B cell (primary cell): Measurements from ENCODE around the gene SLC44A1. TPM values are rescaled to one million over a fixed set of nuclear protein-coding genes. Genes with fewer than 3 reads are reported as not detected.

Source experiments
- ATAC-seq: fragments of 200-7000 bp; cut with Tn5 transposase; one replicate; pipeline ENCODE4 v1.10.0; 2021; ENCODE audit warnings: low read depth, mild to moderate bottlenecking, moderate number of reproducible peaks, moderate library complexity
- CTCF ChIA-PET: fragments of 350-600 bp; sonication (Branson Sonifier 250); formaldehyde crosslinking; loops from one replicate; lab custom pipeline; 2021; ENCODE audit warnings: antibody characterized with exemption, inconsistent platforms; lab: Charles Lee
- POLR2A ChIA-PET: fragments of 350-600 bp; sonication (Branson Sonifier 250); formaldehyde crosslinking; loops from one replicate; lab custom pipeline; 2021; ENCODE audit warnings: antibody characterized with exemption; lab: Charles Lee
- DNase-seq: peaks from one replicate; pipeline ENCODE4 v3.0.0; 2013
- H2AFZ ChIP-seq: 2 replicates; pipeline ENCODE4 v1.6.1; 2012; ENCODE audit warnings: mild to moderate bottlenecking, low read depth, low read length; ENCODE audit not compliant: insufficient read depth, poor library complexity, severe bottlenecking
- H3K27ac ChIP-seq, 2 donors: 1 replicate in 1 of 2; 2 replicates in 1 of 2; pipeline ENCODE4 v1.5.1; 2012 to 2013; ENCODE audit warnings: low read length in 2 of 2, mild to moderate bottlenecking in 2 of 2, moderate library complexity in 1 of 2
- H3K27me3 ChIP-seq, 4 experiments: fragments of 200-600 bp in 1 of 4; sonication (generic) in 1 of 4; replicated peaks in 1 of 4; 1 replicate in 2 of 4; 2 replicates in 2 of 4; pipeline versions ENCODE4 v1.6.1 to v1.7.0; 2013 to 2016; ENCODE audit warnings: low read length in 3 of 4, mild to moderate bottlenecking in 2 of 4, mixed read lengths in 1 of 4, moderate library complexity in 1 of 4; ENCODE audit not compliant: insufficient read depth in 4 of 4, control insufficient read depth in 3 of 4; ENCODE audit errors: control extremely low read depth in 1 of 4
- H3K36me3 ChIP-seq, 2 experiments: replicated peaks in 1 of 2; 1 replicate in 1 of 2; 2 replicates in 1 of 2; pipeline versions ENCODE4 v1.6.1 to v1.7.1; 2013; ENCODE audit warnings: low read length in 1 of 2; ENCODE audit not compliant: insufficient read depth in 2 of 2, control insufficient read depth in 1 of 2; ENCODE audit errors: control extremely low read depth in 1 of 2, extremely low read depth in 1 of 2
- H3K4me1 ChIP-seq, 2 donors: fragments of 200-600 bp in 1 of 2; sonication (generic) in 1 of 2; 1 replicate in 1 of 2; 2 replicates in 1 of 2; pipeline versions ENCODE4 v1.5.1 to v1.6.1; 2013 to 2017; ENCODE audit warnings: low read length in 2 of 2; ENCODE audit not compliant: control insufficient read depth in 2 of 2, insufficient read depth in 2 of 2
- H3K4me2 ChIP-seq: replicated peaks from 2 replicates; pipeline ENCODE3; 2012; ENCODE audit warnings: mild to moderate bottlenecking, low read depth, low read length; ENCODE audit not compliant: poor library complexity, severe bottlenecking
- H3K4me3 ChIP-seq, 5 experiments: fragments of 200-600 bp in 1 of 5; sonication (generic) in 1 of 5; 1 replicate in 3 of 5; 2 replicates in 2 of 5; pipeline versions ENCODE4 v1.5.1 to v1.7.0; 2011 to 2016; ENCODE audit warnings: low read length in 4 of 5, mild to moderate bottlenecking in 4 of 5, low read depth in 2 of 5, control low read depth in 1 of 5, moderate library complexity in 1 of 5; ENCODE audit not compliant: insufficient read depth in 1 of 5; ENCODE audit errors: control extremely low read depth in 1 of 5, extremely low read depth in 1 of 5
- H3K79me2 ChIP-seq: fragments of 200-600 bp; sonication (generic); one replicate; pipeline ENCODE4 v1.6.0; 2016; ENCODE audit warnings: low read length; ENCODE audit not compliant: control insufficient read depth, insufficient read depth
- H3K9ac ChIP-seq: fragments of 200-600 bp; sonication (generic); 2 replicates; pipeline ENCODE4 v1.6.1; 2017; ENCODE audit warnings: mild to moderate bottlenecking, low read length, moderate library complexity
- H3K9me3 ChIP-seq, 3 donors: one replicate each; pipeline versions ENCODE4 v1.6.1 to v1.7.1; 2013; ENCODE audit warnings: low read length in 2 of 3; ENCODE audit not compliant: control insufficient read depth in 2 of 3, insufficient read depth in 1 of 3; ENCODE audit errors: control extremely low read depth in 1 of 3
- H4K20me1 ChIP-seq: 2 replicates; pipeline ENCODE4 v1.6.0; 2012; ENCODE audit warnings: mild to moderate bottlenecking, low read length; ENCODE audit not compliant: insufficient read depth, control insufficient read depth, poor library complexity, severe bottlenecking
- H3K27ac Mint-ChIP-seq: one replicate; pipeline ENCODE4 v1.8.0; 2021; ENCODE audit warnings: mixed read lengths
- H3K27me3 Mint-ChIP-seq: one replicate; pipeline ENCODE4 v1.8.0; 2021; ENCODE audit warnings: mixed read lengths
- H3K4me1 Mint-ChIP-seq: one replicate; pipeline ENCODE4 v1.8.0; 2021; ENCODE audit warnings: mixed read lengths
- H3K4me3 Mint-ChIP-seq: one replicate; pipeline ENCODE4 v1.8.0; 2021; ENCODE audit warnings: mixed read lengths
- H3K9me3 Mint-ChIP-seq: one replicate; pipeline ENCODE4 v1.8.0; 2022; ENCODE audit warnings: mixed read lengths; ENCODE audit not compliant: insufficient read depth
- EZH2 ChIP-seq: IDR thresholded peaks from 2 replicates; pipeline ENCODE4 v1.6.1; 2012; ENCODE audit warnings: borderline replicate concordance, low read depth, mild to moderate bottlenecking, moderate library complexity, low read length; ENCODE audit not compliant: insufficient read depth, poor library complexity, severe bottlenecking
- whole genome bisulfite sequencing: methylation state at CpG from one replicate; pipeline ENCODE4 v1.1.5; 2013; ENCODE audit warnings: missing lambda C conversion rate; ENCODE audit not compliant: insufficient coverage; 5-methylcytosine and 5-hydroxymethylcytosine counted together
- intact Hi-C: fragments of 100-400 bp; cut with micrococcal nuclease; formaldehyde crosslinking; loops from one replicate; pipeline ENCODE4 v1.10.0; 2022
- polyA plus RNA-seq: library from polyadenylated mRNA; depleted of rRNA; stranded (reverse); fragments of >200 nt; gene quantifications from 2 replicates; pipeline ENCODE4 v1.2.3, GENCODE V29; 2012
- total RNA-seq, 2 donors: library from RNA; stranded (reverse); fragments of 120-200 nt in 1 of 2; gene quantifications; 1 replicate in 1 of 2; 2 replicates in 1 of 2; pipeline versions ENCODE4 v1.2.3 to v1.2.4, GENCODE V29; 2013 to 2022
- TF ChIP-seq, protein P1 (sequence below): fragments of 200-600 bp; IDR thresholded peaks from one replicate; pipeline ENCODE4 v1.8.0; 2022; ENCODE audit warnings: antibody characterized with exemption, mild to moderate bottlenecking

The SLC44A1 gene
- total and polyA plus RNA-seq, 2 donors (not counting 1 experiment from before 2014, with no cell fraction given): 2.2 to 17.7 TPM

- Mint-ChIP-seq H3K27me3 (no peaks in the 10 kb centered on the region), H3K4me3 (no peak overlapping the region), H3K4me1 (peaks cover 2% of the 10 kb centered on the region), H3K27ac (no peak overlapping the region), H3K9me3 (no peaks in the 10 kb centered on the region)
- POLR2A ChIA-PET: no interaction called here
- no peaks in the 10 kb centered on the region for H3K27me3 ChIP-seq
- intact Hi-C loops: no loop called here
- ATAC-seq (no peak), DNase-seq (no peak)
- no peak overlapping the region for H3K4me3 ChIP-seq
- no peak overlapping the region for H3K9ac ChIP-seq
- CTCF ChIA-PET: interaction anchor here (0.6 kb wide), 1 partner anchor 558 kb away, joined by 3 read pairs; no protein-coding TSS in a partner anchor
- H2AFZ ChIP-seq: no peak overlapping the region
- TF ChIP-seq, protein P1, sequence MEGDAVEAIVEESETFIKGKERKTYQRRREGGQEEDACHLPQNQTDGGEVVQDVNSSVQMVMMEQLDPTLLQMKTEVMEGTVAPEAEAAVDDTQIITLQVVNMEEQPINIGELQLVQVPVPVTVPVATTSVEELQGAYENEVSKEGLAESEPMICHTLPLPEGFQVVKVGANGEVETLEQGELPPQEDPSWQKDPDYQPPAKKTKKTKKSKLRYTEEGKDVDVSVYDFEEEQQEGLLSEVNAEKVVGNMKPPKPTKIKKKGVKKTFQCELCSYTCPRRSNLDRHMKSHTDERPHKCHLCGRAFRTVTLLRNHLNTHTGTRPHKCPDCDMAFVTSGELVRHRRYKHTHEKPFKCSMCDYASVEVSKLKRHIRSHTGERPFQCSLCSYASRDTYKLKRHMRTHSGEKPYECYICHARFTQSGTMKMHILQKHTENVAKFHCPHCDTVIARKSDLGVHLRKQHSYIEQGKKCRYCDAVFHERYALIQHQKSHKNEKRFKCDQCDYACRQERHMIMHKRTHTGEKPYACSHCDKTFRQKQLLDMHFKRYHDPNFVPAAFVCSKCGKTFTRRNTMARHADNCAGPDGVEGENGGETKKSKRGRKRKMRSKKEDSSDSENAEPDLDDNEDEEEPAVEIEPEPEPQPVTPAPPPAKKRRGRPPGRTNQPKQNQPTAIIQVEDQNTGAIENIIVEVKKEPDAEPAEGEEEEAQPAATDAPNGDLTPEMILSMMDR: no peak
- TF ChIP-seq EZH2: no peak
- no peaks in the 10 kb centered on the region for H3K79me2 ChIP-seq
- no peak overlapping the region for H3K27ac ChIP-seq
- no peaks in the 10 kb centered on the region for H3K9me3 ChIP-seq
- no peaks in the 10 kb centered on the region for H3K4me1 ChIP-seq
- H3K4me2 ChIP-seq: no peak overlapping the region
- no peaks in the 10 kb centered on the region for H4K20me1 ChIP-seq
- H3K36me3 ChIP-seq: no peaks in the 10 kb centered on the region
- 95% methylated on average over 5 of the region's 5 CpGs for WGBS
Observed at GRCh38 chr9:105421864-105422263, 177.4 kb downstream of the SLC44A1 start.

DNA sequence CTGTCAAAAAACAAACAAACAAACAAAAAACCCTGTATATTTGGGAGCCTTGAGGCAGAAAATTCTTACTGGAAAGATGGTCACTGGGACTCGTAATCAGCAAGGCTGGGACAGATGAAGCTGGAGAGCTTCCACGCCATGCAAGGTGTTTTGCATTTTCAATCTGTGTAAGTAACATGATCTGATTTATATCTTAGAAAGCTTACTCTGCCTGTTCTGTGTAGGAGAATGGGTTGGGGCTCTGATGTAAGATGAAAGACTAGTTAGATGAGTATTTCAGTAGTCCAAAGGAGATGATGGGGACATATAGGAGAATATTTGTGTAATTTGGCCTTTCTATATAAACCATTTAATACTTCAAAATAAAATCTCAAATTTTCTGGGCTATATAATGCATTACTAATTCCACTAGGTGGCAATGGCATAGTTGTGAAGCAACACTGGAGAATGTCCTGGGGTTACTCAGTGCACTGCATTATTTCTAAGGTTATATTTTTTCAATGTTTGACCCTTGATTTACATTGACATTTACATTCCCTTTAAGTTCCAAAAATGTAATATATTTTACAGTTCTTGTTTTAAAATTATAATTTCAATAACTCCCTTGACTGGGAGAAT is 181.5 kb downstream of the SLC44A1 start:
- H3K27ac Mint-ChIP-seq: no peak overlapping the region
- Histone ChIP-seq H3K9ac (no peak overlapping the region), H3K4me3 (no peak overlapping the region), H2AFZ (no peak overlapping the region), H3K79me2 (no peaks in the 10 kb centered on the region), H3K9me3 (no peaks in the 10 kb centered on the region), H3K4me2 (no peak overlapping the region), H3K27ac (no peak overlapping the region), H3K4me1 (no peaks in the 10 kb centered on the region), H4K20me1 (no peaks in the 10 kb centered on the region), H3K27me3 (no peaks in the 10 kb centered on the region), H3K36me3 (no peaks in the 10 kb centered on the region)
- intact Hi-C loops: loop anchor here (5.0 kb wide), 2 partner anchors 181 to 456 kb away; no protein-coding TSS in a partner anchor
- WGBS: 67% methylated on average over 2 of the region's 2 CpGs
- peaks cover 3% of the 10 kb centered on the region for H3K27me3 Mint-ChIP-seq
- ChIA-PET CTCF (interaction anchor here (0.8 to 1.3 kb wide), 2 partner anchors 11 to 292 kb away, joined by 3 read pairs; no protein-coding TSS in a partner anchor), POLR2A (no interaction called here)
- no peaks in the 10 kb centered on the region for H3K9me3 Mint-ChIP-seq
- ATAC-seq: no peak
- TF ChIP-seq, protein P1: peak; percentile 41
- TF ChIP-seq EZH2: no peak
- H3K4me3 Mint-ChIP-seq: no peak overlapping the region
- peaks cover 2% of the 10 kb centered on the region for H3K4me1 Mint-ChIP-seq
- no peak for DNase-seq
